Neural progenitor cell (in vitro differentiated cells): Measurements from ENCODE around the gene ENO2. TPM values are rescaled to one million over a fixed set of nuclear protein-coding genes. Genes with fewer than 3 reads are reported as not detected.

Experiments
- DNase-seq: peaks from one replicate; pipeline ENCODE4 v3.0.0-alpha.2; 2016; ENCODE audit warnings: low spot score
- H2AFZ ChIP-seq: fragments of 200-600 bp; sonication (generic); replicated peaks from 2 replicates; pipeline ENCODE4 v1.6.1; 2016; ENCODE audit warnings: antibody characterized with exemption
- H3F3A ChIP-seq: fragments of 200-600 bp; sonication (generic); 2 replicates; pipeline ENCODE4 v1.6.1; 2016; ENCODE audit warnings: antibody characterized with exemption, low read depth
- H3K27ac ChIP-seq: fragments of 200-600 bp; sonication (generic); 2 replicates; pipeline ENCODE4 v1.5.1; 2016; ENCODE audit warnings: mild to moderate bottlenecking
- H3K27me3 ChIP-seq: fragments of 200-600 bp; sonication (generic); 2 replicates; pipeline ENCODE4 v1.6.1; 2016; ENCODE audit warnings: mild to moderate bottlenecking, moderate library complexity
- H3K36me3 ChIP-seq: fragments of 200-600 bp; sonication (generic); 2 replicates; pipeline ENCODE4 v1.5.1; 2016
- H3K4me1 ChIP-seq: fragments of 200-600 bp; sonication (generic); 2 replicates; pipeline ENCODE4 v1.6.1; 2016; ENCODE audit warnings: mixed run types
- H3K4me2 ChIP-seq: fragments of 200-600 bp; sonication (generic); 2 replicates; pipeline ENCODE4 v1.6.1; 2016
- H3K4me3 ChIP-seq: fragments of 200-600 bp; sonication (generic); 2 replicates; pipeline ENCODE4 v1.5.1; 2016
- H3K79me2 ChIP-seq: fragments of 200-600 bp; sonication (generic); 2 replicates; pipeline ENCODE4 v1.6.1; 2016; ENCODE audit warnings: low read depth
- H3K9ac ChIP-seq: fragments of 200-600 bp; sonication (generic); 2 replicates; pipeline ENCODE4 v1.6.1; 2016
- H3K9me3 ChIP-seq: fragments of 200-600 bp; sonication (generic); 2 replicates; pipeline ENCODE4 v1.5.1; 2016; ENCODE audit warnings: low read depth
- H4K20me1 ChIP-seq: fragments of 200-600 bp; sonication (generic); 2 replicates; pipeline ENCODE4 v1.6.1; 2016; ENCODE audit warnings: low read depth
- H3K27ac Mint-ChIP-seq: 3 replicates; pipeline ENCODE4 v1.8.0; 2021; ENCODE audit warnings: mixed read lengths
- H3K27me3 Mint-ChIP-seq: 2 replicates; pipeline ENCODE4 v1.8.0; 2022; ENCODE audit warnings: low read depth, mild to moderate bottlenecking, inconsistent platforms, moderate library complexity, mixed read lengths; ENCODE audit not compliant: insufficient read depth
- H3K36me3 Mint-ChIP-seq: 3 replicates; pipeline ENCODE4 v1.8.0; 2021; ENCODE audit warnings: mixed read lengths
- H3K4me1 Mint-ChIP-seq: 3 replicates; pipeline ENCODE4 v1.8.0; 2021; ENCODE audit warnings: mixed read lengths
- H3K4me3 Mint-ChIP-seq: 3 replicates; pipeline ENCODE4 v1.8.0; 2021; ENCODE audit warnings: mild to moderate bottlenecking, moderate library complexity, mixed read lengths
- H3K9me3 Mint-ChIP-seq: 3 replicates; pipeline ENCODE4 v1.8.0; 2020; ENCODE audit warnings: mixed read lengths
- CTCF ChIP-seq: fragments of 200-600 bp; sonication (generic); IDR thresholded peaks from 2 replicates; pipeline ENCODE4 v1.5.1; 2017; ENCODE audit warnings: antibody characterized with exemption, mild to moderate bottlenecking
- EZH2 ChIP-seq: fragments of 200-600 bp; sonication (generic); IDR thresholded peaks from 2 replicates; pipeline ENCODE4 v1.6.1; 2017; ENCODE audit warnings: antibody characterized with exemption, mild to moderate bottlenecking, moderate library complexity
- EZH2phosphoT487 ChIP-seq: fragments of 200-600 bp; sonication (generic); IDR thresholded peaks from 2 replicates; pipeline ENCODE4 v1.6.1; 2017; ENCODE audit warnings: antibody characterized with exemption
- total RNA-seq: library from RNA; depleted of rRNA; stranded (reverse); fragments of >200 nt; gene quantifications from 2 replicates; pipeline ENCODE4 v1.2.3, GENCODE V29; 2015; ENCODE audit warnings: low replicate concordance

ENO2 gene
- total RNA-seq, 1 donor from 2014 or later = 82.2 TPM

DNA sequence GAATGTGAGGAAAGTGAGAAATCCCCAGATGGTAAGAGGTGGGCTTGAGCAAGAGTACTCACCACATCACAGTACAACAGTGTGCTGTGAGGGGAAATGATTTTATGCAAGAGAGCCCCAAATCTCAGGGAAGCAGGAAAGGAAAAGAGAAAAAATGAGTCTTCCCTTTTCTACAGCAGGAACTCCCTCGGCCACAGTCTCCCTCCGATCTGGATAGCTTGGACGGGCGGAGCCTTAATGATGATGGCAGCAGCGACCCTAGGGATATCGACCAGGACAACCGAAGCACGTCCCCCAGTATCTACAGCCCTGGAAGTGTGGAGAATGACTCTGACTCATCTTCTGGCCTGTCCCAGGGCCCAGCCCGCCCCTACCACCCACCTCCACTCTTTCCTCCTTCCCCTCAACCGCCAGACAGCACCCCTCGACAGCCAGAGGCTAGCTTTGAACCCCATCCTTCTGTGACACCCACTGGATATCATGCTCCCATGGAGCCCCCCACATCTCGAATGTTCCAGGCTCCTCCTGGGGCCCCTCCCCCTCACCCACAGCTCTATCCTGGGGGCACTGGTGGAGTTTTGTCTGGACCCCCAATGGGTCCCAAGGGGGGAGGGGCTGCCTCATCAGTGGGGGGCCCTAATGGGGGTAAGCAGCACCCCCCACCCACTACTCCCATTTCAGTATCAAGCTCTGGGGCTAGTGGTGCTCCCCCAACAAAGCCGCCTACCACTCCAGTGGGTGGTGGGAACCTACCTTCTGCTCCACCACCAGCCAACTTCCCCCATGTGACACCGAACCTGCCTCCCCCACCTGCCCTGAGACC is 21.2 kb downstream of the ENO2 start:
- H3K36me3 Mint-ChIP-seq = peaks cover 35% of the 10 kb centered on the region
- peaks cover 11% of the 10 kb centered on the region for H3K4me1 ChIP-seq
- no peak overlapping the region for H2AFZ ChIP-seq
- peaks cover 2% of the 10 kb centered on the region for H3K9me3 Mint-ChIP-seq
- no peak overlapping the region for H3K9ac ChIP-seq
- H3K9me3 ChIP-seq = no peaks in the 10 kb centered on the region
- H3K27ac ChIP-seq = no peak overlapping the region
- TF ChIP-seq EZH2phosphoT487 (no peak), EZH2 (no peak), CTCF (no peak)
- peaks cover 59% of the 10 kb centered on the region for H3K79me2 ChIP-seq
- no peaks in the 10 kb centered on the region for H3K36me3 ChIP-seq
- no peak overlapping the region for H3K4me3 ChIP-seq
- peaks cover 32% of the 10 kb centered on the region for H3K27me3 Mint-ChIP-seq
- peaks cover 66% of the 10 kb centered on the region for H3F3A ChIP-seq
- no peak overlapping the region for H3K4me2 ChIP-seq
- peaks cover 52% of the 10 kb centered on the region for H4K20me1 ChIP-seq
- no peaks in the 10 kb centered on the region for H3K27me3 ChIP-seq
- peak overlapping the region; percentile 54 for H3K27ac Mint-ChIP-seq
- peak overlapping the region; percentile 36 for H3K4me3 Mint-ChIP-seq
- peaks cover 48% of the 10 kb centered on the region for H3K4me1 Mint-ChIP-seq
- DNase-seq = no peak

GRCh38 chr12:6936194-6936635 is 21.8 kb downstream of the ENO2 start:
- Mint-ChIP-seq H3K27me3 (peaks cover 32% of the 10 kb centered on the region), H3K36me3 (peaks cover 35% of the 10 kb centered on the region), H3K27ac (no peak overlapping the region), H3K4me1 (peaks cover 44% of the 10 kb centered on the region), H3K9me3 (peaks cover 2% of the 10 kb centered on the region), H3K4me3 (peak overlapping the region; percentile 74)
- H3K27me3 ChIP-seq = no peaks in the 10 kb centered on the region
- no peak for TF ChIP-seq CTCF
- no peak for TF ChIP-seq EZH2phosphoT487
- no peak for TF ChIP-seq EZH2
- H3K4me1 ChIP-seq = peaks cover 11% of the 10 kb centered on the region
- peaks cover 46% of the 10 kb centered on the region for H4K20me1 ChIP-seq
- H3K9ac ChIP-seq = no peak overlapping the region
- no peak overlapping the region for H3K4me3 ChIP-seq
- H3K27ac ChIP-seq = peak overlapping the region; percentile 89
- H2AFZ ChIP-seq = no peak overlapping the region
- no peaks in the 10 kb centered on the region for H3K36me3 ChIP-seq
- H3F3A ChIP-seq = peaks cover 69% of the 10 kb centered on the region
- H3K9me3 ChIP-seq = no peaks in the 10 kb centered on the region
- H3K4me2 ChIP-seq = no peak overlapping the region
- no peak for DNase-seq
- H3K79me2 ChIP-seq = peaks cover 52% of the 10 kb centered on the region

- Histone ChIP-seq H3K4me2 (peak overlapping the region; percentile 82), H3K36me3 (no peaks in the 10 kb centered on the region), H3K27ac (peak overlapping the region; percentile 89), H3K4me3 (peak overlapping the region; percentile 56), H3K79me2 (peaks cover 46% of the 10 kb centered on the region), H3K27me3 (no peaks in the 10 kb centered on the region), H3K9me3 (no peaks in the 10 kb centered on the region), H2AFZ (no peak overlapping the region), H4K20me1 (peaks cover 39% of the 10 kb centered on the region), H3K4me1 (peaks cover 11% of the 10 kb centered on the region), H3F3A (peaks cover 69% of the 10 kb centered on the region), H3K9ac (peak overlapping the region; percentile 83)
- Mint-ChIP-seq H3K36me3 (peaks cover 37% of the 10 kb centered on the region), H3K27ac (no peak overlapping the region), H3K9me3 (peaks cover 2% of the 10 kb centered on the region), H3K27me3 (peaks cover 32% of the 10 kb centered on the region), H3K4me3 (peak overlapping the region; percentile 74), H3K4me1 (peaks cover 44% of the 10 kb centered on the region)
- no peak for TF ChIP-seq EZH2phosphoT487
- no peak for TF ChIP-seq EZH2
- TF ChIP-seq CTCF = no peak
- no peak for DNase-seq
Measured at GRCh38 chr12:6936636-6937480, 22.5 kb downstream of the ENO2 start.
